ENCODE measurements around the gene SCUBE1.

DNA sequence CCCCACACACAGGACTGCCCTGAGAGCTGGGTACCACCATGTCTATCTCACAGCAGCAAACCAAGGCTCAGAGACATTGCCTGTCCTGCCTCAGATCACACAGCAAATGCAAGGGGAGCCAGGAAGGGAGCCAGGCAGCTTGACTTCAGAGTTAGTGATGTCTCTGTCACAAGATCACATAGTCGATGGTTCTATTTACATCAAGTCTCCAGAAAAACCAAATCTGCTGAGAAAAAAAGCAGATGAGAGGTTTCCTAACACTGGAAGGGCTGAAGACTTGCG is 16.1 kb downstream of the SCUBE1 start:
- TF ChIP-seq ZNF274 (IDR thresholded peaks at IDR 0.05; ENCODE audit: low read depth, low read length): no peak
- no peak for TF ChIP-seq YY1 (IDR thresholded peaks at IDR 0.05; ENCODE audit: insufficient read depth, insufficient read length)
- TF ChIP-seq SUZ12 (IDR thresholded peaks at IDR 0.05; ENCODE audit: extremely low read depth, insufficient read depth, insufficient read length): no peak
